ENCODE measurements around the gene ADPRH.

DNA sequence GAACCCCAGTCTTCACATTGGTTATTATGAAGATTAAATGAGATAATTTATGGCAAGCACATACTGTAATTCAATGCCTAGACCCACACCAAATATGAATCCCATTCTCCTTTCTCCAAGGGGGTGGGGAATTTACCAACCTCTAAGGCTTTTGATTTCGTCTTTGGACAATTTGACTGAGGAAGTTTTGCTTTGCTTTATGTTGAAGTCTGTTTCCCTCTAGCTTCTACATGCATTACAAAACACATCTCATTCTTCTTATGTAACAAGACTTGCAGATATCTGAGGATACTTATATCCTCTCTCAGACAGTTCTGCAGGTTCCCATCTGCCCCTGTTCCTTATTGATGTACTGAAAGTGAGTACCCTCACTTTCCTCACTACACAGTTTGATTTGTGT, 32.1 kb upstream of the ADPRH start:
- TF ChIP-seq, protein P1, sequence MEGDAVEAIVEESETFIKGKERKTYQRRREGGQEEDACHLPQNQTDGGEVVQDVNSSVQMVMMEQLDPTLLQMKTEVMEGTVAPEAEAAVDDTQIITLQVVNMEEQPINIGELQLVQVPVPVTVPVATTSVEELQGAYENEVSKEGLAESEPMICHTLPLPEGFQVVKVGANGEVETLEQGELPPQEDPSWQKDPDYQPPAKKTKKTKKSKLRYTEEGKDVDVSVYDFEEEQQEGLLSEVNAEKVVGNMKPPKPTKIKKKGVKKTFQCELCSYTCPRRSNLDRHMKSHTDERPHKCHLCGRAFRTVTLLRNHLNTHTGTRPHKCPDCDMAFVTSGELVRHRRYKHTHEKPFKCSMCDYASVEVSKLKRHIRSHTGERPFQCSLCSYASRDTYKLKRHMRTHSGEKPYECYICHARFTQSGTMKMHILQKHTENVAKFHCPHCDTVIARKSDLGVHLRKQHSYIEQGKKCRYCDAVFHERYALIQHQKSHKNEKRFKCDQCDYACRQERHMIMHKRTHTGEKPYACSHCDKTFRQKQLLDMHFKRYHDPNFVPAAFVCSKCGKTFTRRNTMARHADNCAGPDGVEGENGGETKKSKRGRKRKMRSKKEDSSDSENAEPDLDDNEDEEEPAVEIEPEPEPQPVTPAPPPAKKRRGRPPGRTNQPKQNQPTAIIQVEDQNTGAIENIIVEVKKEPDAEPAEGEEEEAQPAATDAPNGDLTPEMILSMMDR (IDR thresholded peaks at IDR 0.05), result no peak
- TF ChIP-seq POLR2A (IDR thresholded peaks at IDR 0.05), result no peak

All from suprapubic skin (tissue), 3 donors.